H1 (cell line): ENCODE data around the gene SLC35G6. TPM values are rescaled to one million over a fixed set of nuclear protein-coding genes. Genes with fewer than 3 reads are reported as not detected.

Source experiments
- CTCF ChIA-PET: fragments of 300-600 bp; sonication (Branson Sonifier 250); formaldehyde crosslinking; loops from one replicate; lab custom pipeline; 2021; ENCODE audit not compliant: partially characterized antibody; lab: Charles Lee
- POLR2A ChIA-PET: fragments of 300-600 bp; sonication (Branson Sonifier 250); formaldehyde crosslinking; loops from one replicate; lab custom pipeline; 2021; ENCODE audit warnings: inconsistent platforms; ENCODE audit not compliant: partially characterized antibody; lab: Charles Lee
- DNase-seq, 2 experiments: peaks; one replicate each; pipeline versions ENCODE4 v3.0.0 to v3.0.0-alpha.2; 2010 to 2022; ENCODE audit warnings: low spot score in 2 of 2, low read depth in 1 of 2, mixed read lengths in 1 of 2
- FAIRE-seq: peaks from 2 replicates; lab custom pipeline; 2011; peaks lifted over from hg19 to GRCh38; lab: Jason Lieb, UNC
- H2AFZ ChIP-seq: 2 replicates; pipeline ENCODE4 v1.8.1; 2012; ENCODE audit warnings: low read length, inconsistent platforms
- H2AK5ac ChIP-seq: 2 replicates; pipeline ENCODE4 v1.6.1; 2013; ENCODE audit warnings: low read depth, low read length
- H2BK120ac ChIP-seq: replicated peaks from 2 replicates; pipeline ENCODE3; 2013; ENCODE audit warnings: low read depth, low read length, inconsistent platforms
- H2BK12ac ChIP-seq: 2 replicates; pipeline ENCODE4 v1.6.1; 2013; ENCODE audit warnings: low read depth, low read length
- H2BK15ac ChIP-seq: 2 replicates; pipeline ENCODE4 v1.6.1; 2013; ENCODE audit warnings: low read length
- H2BK20ac ChIP-seq: 2 replicates; pipeline ENCODE4 v1.6.1; 2013; ENCODE audit warnings: low read length
- H2BK5ac ChIP-seq: 2 replicates; pipeline ENCODE4 v1.6.1; 2013; ENCODE audit warnings: low read depth, low read length
- H3K14ac ChIP-seq: 2 replicates; pipeline ENCODE4 v1.6.1; 2013; ENCODE audit warnings: inconsistent platforms; ENCODE audit not compliant: insufficient read length
- H3K18ac ChIP-seq: 2 replicates; pipeline ENCODE4 v1.6.1; 2013; ENCODE audit warnings: low read length; ENCODE audit errors: extremely low read depth
- H3K23ac ChIP-seq: 2 replicates; pipeline ENCODE4 v1.6.1; 2013; ENCODE audit warnings: inconsistent platforms; ENCODE audit not compliant: insufficient read length
- H3K23me2 ChIP-seq: 2 replicates; pipeline ENCODE4 v1.6.1; 2013; ENCODE audit warnings: low read depth, low read length
- H3K27ac ChIP-seq: 2 replicates; pipeline ENCODE4 v1.6.1; 2011; ENCODE audit warnings: low read depth, low read length, inconsistent platforms
- H3K27me3 ChIP-seq, 4 experiments: replicated peaks in 1 of 4; 1 replicate in 1 of 4; 2 replicates in 3 of 4; pipeline versions ENCODE4 v1.6.1 to v1.8.1; 2011 to 2013; ENCODE audit warnings: low read length in 3 of 4, mild to moderate bottlenecking in 3 of 4, inconsistent platforms in 2 of 4, mixed read lengths in 2 of 4, moderate library complexity in 1 of 4; ENCODE audit not compliant: control insufficient read depth in 3 of 4, insufficient read depth in 3 of 4; ENCODE audit errors: extremely low read depth in 1 of 4
- H3K36me3 ChIP-seq, 4 experiments: 2 replicates each; pipeline versions ENCODE4 v1.6.1 to v1.8.1; 2011 to 2013; ENCODE audit warnings: mild to moderate bottlenecking in 4 of 4, low read length in 3 of 4, moderate library complexity in 2 of 4, control low read depth in 1 of 4, inconsistent platforms in 1 of 4; ENCODE audit not compliant: insufficient read depth in 4 of 4, control insufficient read depth in 2 of 4
- H3K4ac ChIP-seq: replicated peaks from 2 replicates; pipeline ENCODE3; 2013; ENCODE audit warnings: low read length, low read depth, mixed read lengths, inconsistent platforms; ENCODE audit not compliant: insufficient read length
- H3K4me1 ChIP-seq, 4 experiments: replicated peaks in 1 of 4; 1 replicate in 1 of 4; 2 replicates in 3 of 4; pipeline versions ENCODE4 v1.6.1 to v1.8.1; 2011 to 2013; ENCODE audit warnings: low read length in 3 of 4, inconsistent platforms in 2 of 4, mixed read lengths in 1 of 4; ENCODE audit not compliant: insufficient read depth in 4 of 4, control insufficient read depth in 3 of 4
- H3K4me2 ChIP-seq, 2 experiments: 2 replicates each; pipeline versions ENCODE4 v1.6.1 to v1.8.1; 2011 to 2013; ENCODE audit warnings: low read depth in 2 of 2, low read length in 2 of 2, control low read depth in 1 of 2, inconsistent platforms in 1 of 2, mild to moderate bottlenecking in 1 of 2; ENCODE audit not compliant: insufficient read depth in 1 of 2
- H3K4me3 ChIP-seq, 4 experiments: fragments of 200-600, 300-600 bp in 1 of 4; sonication (generic), shearing (Covaris generic), sonication (Bioruptor Twin) in 1 of 4; 2 replicates each; pipeline versions ENCODE4 v1.5.1 to v1.8.1; 2011 to 2016; ENCODE audit warnings: low read length in 4 of 4, low read depth in 3 of 4, control low read depth in 2 of 4, inconsistent platforms in 2 of 4, mild to moderate bottlenecking in 2 of 4, mixed read lengths in 1 of 4, moderate library complexity in 1 of 4; ENCODE audit not compliant: insufficient read depth in 2 of 4; ENCODE audit errors: extremely low read depth in 1 of 4
- H3K56ac ChIP-seq: replicated peaks from 2 replicates; pipeline ENCODE3; 2013; ENCODE audit warnings: low read depth, mild to moderate bottlenecking, mixed read lengths, low read length, inconsistent platforms; ENCODE audit not compliant: insufficient read length
- H3K79me1 ChIP-seq: 2 replicates; pipeline ENCODE4 v1.6.1; 2013; ENCODE audit warnings: low read depth, low read length, control low read depth
- H3K79me2 ChIP-seq, 2 experiments: 2 replicates each; pipeline versions ENCODE4 v1.6.1 to v1.8.1; 2012 to 2013; ENCODE audit warnings: low read length in 2 of 2, mild to moderate bottlenecking in 2 of 2, inconsistent platforms in 1 of 2; ENCODE audit not compliant: insufficient read depth in 2 of 2, control insufficient read depth in 1 of 2
- H3K9ac ChIP-seq, 4 experiments: replicated peaks in 1 of 4; 1 replicate in 1 of 4; 2 replicates in 3 of 4; pipeline versions ENCODE4 v1.6.1 to v1.8.1; 2011 to 2013; ENCODE audit warnings: low read depth in 3 of 4, low read length in 3 of 4, control low read depth in 2 of 4, mild to moderate bottlenecking in 2 of 4, moderate library complexity in 2 of 4, inconsistent platforms in 1 of 4; ENCODE audit errors: extremely low read depth in 1 of 4
- H3K9me3 ChIP-seq, 2 experiments: 2 replicates each; pipeline versions ENCODE4 v1.6.1 to v1.8.1; 2012 to 2013; ENCODE audit warnings: mild to moderate bottlenecking in 2 of 2, moderate library complexity in 2 of 2, control low read depth in 1 of 2, inconsistent platforms in 1 of 2, low read depth in 1 of 2, low read length in 1 of 2, mixed read lengths in 1 of 2; ENCODE audit not compliant: insufficient read depth in 2 of 2
- H4K20me1 ChIP-seq, 2 experiments: replicated peaks in 1 of 2; 2 replicates each; pipeline versions ENCODE3 to v1.8.1; 2011 to 2013; ENCODE audit warnings: inconsistent platforms in 2 of 2, low read length in 2 of 2, mild to moderate bottlenecking in 1 of 2; ENCODE audit not compliant: insufficient read depth in 2 of 2, control insufficient read depth in 1 of 2
- H4K5ac ChIP-seq: 2 replicates; pipeline ENCODE4 v1.6.1; 2013; ENCODE audit warnings: low read length, low read depth, mixed read lengths, inconsistent platforms; ENCODE audit not compliant: insufficient read length
- H4K8ac ChIP-seq: 2 replicates; pipeline ENCODE4 v1.8.0; 2013; ENCODE audit warnings: mild to moderate bottlenecking, moderate library complexity, low read length, inconsistent platforms; ENCODE audit not compliant: insufficient read depth; ENCODE audit errors: extremely low read depth
- H4K91ac ChIP-seq: replicated peaks from 2 replicates; pipeline ENCODE3; 2013; ENCODE audit warnings: low read length, mixed read lengths, inconsistent platforms; ENCODE audit not compliant: insufficient read length
- EP300 ChIP-seq, 2 experiments: IDR thresholded peaks; 1 replicate in 1 of 2; 2 replicates in 1 of 2; pipeline ENCODE4 v1.6.1; 2011 to 2012; ENCODE audit warnings: low read depth in 2 of 2, low read length in 2 of 2, mild to moderate bottlenecking in 2 of 2, borderline replicate concordance in 1 of 2, inconsistent platforms in 1 of 2, moderate library complexity in 1 of 2
- FOSL1 ChIP-seq: IDR thresholded peaks from 2 replicates; pipeline ENCODE4 v1.6.1; 2011; ENCODE audit warnings: mild to moderate bottlenecking, low read depth, low read length, moderate library complexity; ENCODE audit not compliant: insufficient read depth
- NANOG ChIP-seq: IDR thresholded peaks from 2 replicates; pipeline ENCODE4 v1.6.1; 2011; ENCODE audit warnings: low read length, low read depth, mild to moderate bottlenecking, inconsistent platforms; ENCODE audit not compliant: insufficient read depth, poor library complexity, severe bottlenecking
- RAD21 ChIP-seq, 2 experiments: IDR thresholded peaks in 1 of 2; conservative IDR thresholded peaks in 1 of 2; 2 replicates each; pipeline ENCODE4 v1.6.1; 2011; ENCODE audit warnings: low read depth in 2 of 2, low read length in 2 of 2, improper control_type of control experiment in 1 of 2, inconsistent platforms in 1 of 2, mild to moderate bottlenecking in 1 of 2, moderate library complexity in 1 of 2
- RNF2 ChIP-seq: fragments of 200-900, 300-1000 bp; sonication (generic); IDR thresholded peaks from 2 replicates; pipeline ENCODE4 v1.7.1; 2016; ENCODE audit warnings: borderline replicate concordance, low read depth, mild to moderate bottlenecking, antibody characterized with exemption, low read length; ENCODE audit not compliant: poor library complexity, severe bottlenecking; ENCODE audit errors: missing control alignments
- RXRA ChIP-seq: IDR thresholded peaks from 2 replicates; pipeline ENCODE4 v1.6.1; 2011; ENCODE audit warnings: low read depth, mild to moderate bottlenecking, low read length, moderate library complexity; ENCODE audit not compliant: insufficient read depth
- SIRT6 ChIP-seq: IDR thresholded peaks from one replicate; pipeline ENCODE4 v1.7.1; 2012; ENCODE audit warnings: low read length, inconsistent platforms
- SP4 ChIP-seq: IDR thresholded peaks from 2 replicates; pipeline ENCODE4 v1.6.1; 2012; ENCODE audit warnings: low read length, inconsistent platforms
- TCF12 ChIP-seq: IDR thresholded peaks from 2 replicates; pipeline ENCODE4 v1.6.1; 2011; ENCODE audit warnings: low read depth, mild to moderate bottlenecking, low read length
- TEAD4 ChIP-seq: IDR thresholded peaks from 2 replicates; pipeline ENCODE4 v1.6.1; 2012; ENCODE audit warnings: low read depth, low read length, inconsistent platforms, mixed read lengths
- YY1 ChIP-seq: IDR thresholded peaks from 2 replicates; pipeline ENCODE4 v1.6.1; 2011; ENCODE audit warnings: low read depth, mild to moderate bottlenecking, low read length
- WGBS, 2 experiments: shearing (Covaris generic) in 1 of 2; methylation state at CpG; one replicate each; pipeline versions ENCODE4 v1.1.6 to v1.1.7; 2013 to 2015; ENCODE audit warnings: low lambda C conversion rate in 2 of 2, mixed read lengths in 2 of 2, inconsistent platforms in 1 of 2, low coverage in 1 of 2, missing lambda C conversion rate in 1 of 2; ENCODE audit not compliant: insufficient replicate concordance in 2 of 2, insufficient coverage in 1 of 2, insufficient read length in 1 of 2; ENCODE audit errors: extremely low coverage in 1 of 2, missing lambda C conversion rate in 1 of 2; 5-methylcytosine and 5-hydroxymethylcytosine counted together
- polyA plus RNA-seq, 7 experiments: library from polyadenylated mRNA; depleted of rRNA in 3 of 7; stranded (reverse) in 5 of 7; unstranded in 2 of 7; fragments of >200 nt in 5 of 7; fragments of 200-250 nt in 2 of 7; gene quantifications; 1 replicate in 5 of 7; 2 replicates in 1 of 7; 4 replicates in 1 of 7; pipeline versions ENCODE4 v1.2.1 to v1.2.3, GENCODE V29; 2011 to 2013; ENCODE audit warnings: missing spikeins in 2 of 7, mixed read lengths in 2 of 7
- total RNA-seq: library from RNA; stranded (reverse); fragmentation: NEBNext Ultra II Directional; extraction: Animal tissue kit (Norgen Biotek cat#: 25700); gene quantifications from 2 replicates; pipeline ENCODE4 v1.2.1, GENCODE V29; 2021

SLC35G6 gene
- total and polyA plus RNA-seq, 2 of the 8 experiments (the other 6 are each of a cell fraction or from before 2014, with no cell fraction given), result 0.05 TPM; not detected in 1

- Histone ChIP-seq H2BK15ac (no peak overlapping the region), H2BK20ac (no peak overlapping the region), H4K5ac (no peak overlapping the region), H3K79me2 (no peaks in the 10 kb centered on the region), H3K9me3 (no peaks in the 10 kb centered on the region), H3K79me1 (no peaks in the 10 kb centered on the region), H4K91ac (no peak overlapping the region), H3K23me2 (peaks cover 31% of the 10 kb centered on the region), H3K36me3 (no peaks in the 10 kb centered on the region), H3K4me1 (peaks cover 0 to 29% (median 15%) of the 10 kb centered on the region in 4 experiments; a peak in 6 of 7 replicates), H3K14ac (no peak overlapping the region), H2BK12ac (0 out of 2 replicates have a peak overlapping the region, but pooled peaks have one; percentile 27), H2BK5ac (no peak overlapping the region), H2AFZ (no peak overlapping the region), H3K27ac (no peak overlapping the region), H2AK5ac (no peak overlapping the region), H3K18ac (peak overlapping the region; percentile 78), H4K8ac (no peak overlapping the region), H3K4me2 (peak overlapping the region; percentile 91), H4K20me1 (no peaks in the 10 kb centered on the region), H3K4me3 (peak overlapping the region; percentile 50 to 83 (median 67)), H2BK120ac (no peak overlapping the region), H3K9ac (no peak overlapping the region), H3K56ac (no peak overlapping the region), H3K27me3 (peaks cover 2 to 19% (median 13%) of the 10 kb centered on the region in 4 experiments; a peak in 6 of 7 replicates), H3K23ac (no peak overlapping the region), H3K4ac (no peak overlapping the region)
- DNase-seq (no peak), FAIRE-seq (no peak)
- ChIA-PET POLR2A (interaction anchor here (0.5 to 15.5 kb wide), 19 partner anchors 9 to 248 kb away, joined by 3 to 339 read pairs (median 4); partner anchors contain the start of genes DVL2, NLGN2, POLR2A and SLC35G6), CTCF (interaction anchor here (0.7 to 5.1 kb wide), 11 partner anchors 8 to 85 kb away, joined by 3 to 56 read pairs (median 6); partner anchors contain the start of genes KCTD11, TMEM256 and TMEM95)
- 20% methylated on average over 11 of the region's 11 CpGs; no CpG with 5 or more reads in 1 of the 2 experiments for WGBS, 2 experiments
- no peak for TF ChIP-seq EP300 (IDR thresholded peaks at IDR 0.05; ENCODE audit: borderline replicate concordance in 1 of 2, low read depth in 2 of 2, low read length in 2 of 2)
- TF ChIP-seq SP4, result no peak
- TF ChIP-seq RAD21 (IDR thresholded peaks at IDR 0.05 in 1 of 2, conservative IDR thresholded peaks at IDR 0.05 in 1 of 2; ENCODE audit: low read depth in 2 of 2, low read length in 2 of 2), result no peak
- TF ChIP-seq NANOG, result no peak
- no peak for TF ChIP-seq RNF2
- no peak for TF ChIP-seq SIRT6
- no peak for TF ChIP-seq TCF12
- no peak for TF ChIP-seq RXRA
- TF ChIP-seq FOSL1, result no peak
- TF ChIP-seq TEAD4, result no peak
- TF ChIP-seq YY1, result no peak
Measured at GRCh38 chr17:7438656-7439460, 42.4 kb upstream of the SLC35G6 start.
